Activated CD4-positive, alpha-beta T cell treated with anti-CD3 and anti-CD28 coated beads, Interleukin-2, amount 10 ng/mL, durations not matched to agents 24 days and 14 days (primary cell): ENCODE results near the gene RUBCNL. TPM values are rescaled to one million over a fixed set of nuclear protein-coding genes. Genes with fewer than 3 reads are reported as not detected.
A peak's percentile ranks its signal among the peaks of the same experiment; 100 is the strongest.

Experiments
- DNase-seq: peaks from one replicate; pipeline ENCODE4 v3.0.0; 2022
- H3K27ac Mint-ChIP-seq: one replicate; pipeline ENCODE4 v1.8.0; 2022; ENCODE audit warnings: mild to moderate bottlenecking, mixed read lengths
- H3K27me3 Mint-ChIP-seq: one replicate; pipeline ENCODE4 v1.8.0; 2022; ENCODE audit warnings: mixed read lengths
- H3K36me3 Mint-ChIP-seq: one replicate; pipeline ENCODE4 v1.8.0; 2022; ENCODE audit warnings: low read depth, mild to moderate bottlenecking, mixed read lengths
- H3K4me1 Mint-ChIP-seq: one replicate; pipeline ENCODE4 v1.8.0; 2021; ENCODE audit warnings: mixed read lengths
- H3K4me3 Mint-ChIP-seq: one replicate; pipeline ENCODE4 v1.8.0; 2022; ENCODE audit warnings: mild to moderate bottlenecking, moderate library complexity, mixed read lengths
- H3K9me3 Mint-ChIP-seq: one replicate; pipeline ENCODE4 v1.8.0; 2021; ENCODE audit warnings: mixed read lengths
- intact Hi-C: fragments of 100-400 bp; cut with micrococcal nuclease; formaldehyde crosslinking; loops from one replicate; pipeline ENCODE4 v1.15.1; 2023
- total RNA-seq: library from RNA; stranded (reverse); gene quantifications from 2 replicates; pipeline ENCODE4 v1.2.3, GENCODE V29; 2022

Gene RUBCNL
- total RNA-seq, 1 donor from 2014 or later, result 1.5 TPM

- H3K4me1 Mint-ChIP-seq, result peaks cover 4% of the 10 kb centered on the region
- no peaks in the 10 kb centered on the region for H3K36me3 Mint-ChIP-seq
- intact Hi-C loops, result no loop called here
- no peak overlapping the region for H3K27ac Mint-ChIP-seq
- no peak overlapping the region for H3K4me3 Mint-ChIP-seq
- no peaks in the 10 kb centered on the region for H3K9me3 Mint-ChIP-seq
- DNase-seq, result no peak
- H3K27me3 Mint-ChIP-seq, result no peaks in the 10 kb centered on the region
Observed at GRCh38 chr13:46361276-46361934, 25.6 kb downstream of the RUBCNL start.

- Mint-ChIP-seq H3K27me3 (no peaks in the 10 kb centered on the region), H3K4me1 (peaks cover 7% of the 10 kb centered on the region), H3K4me3 (no peak overlapping the region), H3K36me3 (peaks cover 3% of the 10 kb centered on the region), H3K9me3 (no peaks in the 10 kb centered on the region), H3K27ac (no peak overlapping the region)
- intact Hi-C loops, result no loop called here
- DNase-seq, result no peak
Observed at GRCh38 chr13:46360604-46361003, 26.4 kb downstream of the RUBCNL start.

GRCh38 chr13:46359714-46360113 lies 27.3 kb downstream of the RUBCNL start:
- intact Hi-C loops, result loop anchor here (10.0 kb wide), 1 partner anchor 235 kb away; no protein-coding TSS in a partner anchor
- Mint-ChIP-seq H3K27ac (no peak overlapping the region), H3K9me3 (peaks cover 3% of the 10 kb centered on the region), H3K27me3 (no peaks in the 10 kb centered on the region), H3K4me1 (peaks cover 11% of the 10 kb centered on the region), H3K36me3 (peaks cover 6% of the 10 kb centered on the region), H3K4me3 (no peak overlapping the region)
- DNase-seq, result no peak

- peaks cover 18% of the 10 kb centered on the region for H3K4me1 Mint-ChIP-seq
- intact Hi-C loops, result loop anchor here (2.0 to 10.0 kb wide), 2 partner anchors 31 to 239 kb away; partner anchors contain the start of gene RUBCNL
- H3K4me3 Mint-ChIP-seq, result no peak overlapping the region
- H3K9me3 Mint-ChIP-seq, result peaks cover 23% of the 10 kb centered on the region
- H3K36me3 Mint-ChIP-seq, result peaks cover 23% of the 10 kb centered on the region
- H3K27me3 Mint-ChIP-seq, result no peaks in the 10 kb centered on the region
- no peak for DNase-seq
- H3K27ac Mint-ChIP-seq, result peak overlapping the region; percentile 35
Observed at GRCh38 chr13:46355901-46356590, 31.0 kb downstream of the RUBCNL start.

- DNase-seq, result no peak
- H3K36me3 Mint-ChIP-seq, result peaks cover 26% of the 10 kb centered on the region
- peak overlapping the region; percentile 21 for H3K4me3 Mint-ChIP-seq
- H3K9me3 Mint-ChIP-seq, result peaks cover 23% of the 10 kb centered on the region
- intact Hi-C loops, result loop anchor here (2.0 to 10.0 kb wide), 2 partner anchors 32 to 240 kb away; partner anchors contain the start of gene RUBCNL
- no peaks in the 10 kb centered on the region for H3K27me3 Mint-ChIP-seq
- H3K27ac Mint-ChIP-seq, result peak overlapping the region; percentile 95
- peaks cover 14% of the 10 kb centered on the region for H3K4me1 Mint-ChIP-seq
Observed at GRCh38 chr13:46355088-46355468, 32.0 kb downstream of the RUBCNL start.

- intact Hi-C loops, result loop anchor here (1.0 to 10.0 kb wide), 3 partner anchors 13 to 240 kb away; partner anchors contain the start of gene RUBCNL
- Mint-ChIP-seq H3K36me3 (peaks cover 26% of the 10 kb centered on the region), H3K9me3 (peaks cover 23% of the 10 kb centered on the region)
Observed at GRCh38 chr13:46354156-46355087, 32.6 kb downstream of the RUBCNL start.

GRCh38 chr13:46352805-46353204 lies 34.2 kb downstream of the RUBCNL start:
- Mint-ChIP-seq H3K4me3 (no peak overlapping the region), H3K9me3 (peaks cover 31% of the 10 kb centered on the region), H3K36me3 (peaks cover 26% of the 10 kb centered on the region), H3K4me1 (peaks cover 14% of the 10 kb centered on the region), H3K27me3 (no peaks in the 10 kb centered on the region), H3K27ac (peak overlapping the region; percentile 12)
- intact Hi-C loops, result loop anchor here (10.0 kb wide), 1 partner anchor 242 kb away; no protein-coding TSS in a partner anchor
- no peak for DNase-seq

More at GRCh38 chr13:46354156-46355087, 32.6 kb downstream of the RUBCNL start:
- peak overlapping the region; percentile 21 for H3K4me3 Mint-ChIP-seq
- DNase-seq, result peak; percentile 81
- H3K27ac Mint-ChIP-seq, result peak overlapping the region; percentile 95
- no peaks in the 10 kb centered on the region for H3K27me3 Mint-ChIP-seq
- H3K4me1 Mint-ChIP-seq, result peaks cover 14% of the 10 kb centered on the region

- no peak for DNase-seq
- Mint-ChIP-seq H3K27ac (no peak overlapping the region), H3K36me3 (peaks cover 22% of the 10 kb centered on the region), H3K27me3 (no peaks in the 10 kb centered on the region), H3K4me3 (no peak overlapping the region), H3K4me1 (peaks cover 10% of the 10 kb centered on the region), H3K9me3 (peaks cover 31% of the 10 kb centered on the region)
- intact Hi-C loops, result loop anchor here (10.0 kb wide), 1 partner anchor 245 kb away; no protein-coding TSS in a partner anchor
Observed at GRCh38 chr13:46350003-46350402, 37.0 kb downstream of the RUBCNL start.

- intact Hi-C loops, result loop anchor here (10.0 kb wide), 1 partner anchor 406 kb away; no protein-coding TSS in a partner anchor
- Mint-ChIP-seq H3K4me1 (peaks cover 3% of the 10 kb centered on the region), H3K4me3 (no peak overlapping the region), H3K27me3 (no peaks in the 10 kb centered on the region), H3K27ac (no peak overlapping the region), H3K36me3 (peaks cover 15% of the 10 kb centered on the region), H3K9me3 (peaks cover 24% of the 10 kb centered on the region)
- no peak for DNase-seq
Observed at GRCh38 chr13:46348961-46349360, 38.1 kb downstream of the RUBCNL start.

GRCh38 chr13:46347277-46347676 lies 39.8 kb downstream of the RUBCNL start:
- peaks cover 8% of the 10 kb centered on the region for H3K36me3 Mint-ChIP-seq
- H3K27ac Mint-ChIP-seq, result no peak overlapping the region
- peaks cover 6% of the 10 kb centered on the region for H3K4me1 Mint-ChIP-seq
- intact Hi-C loops, result loop anchor here (10.0 kb wide), 1 partner anchor 408 kb away; no protein-coding TSS in a partner anchor
- no peak for DNase-seq
- peaks cover 16% of the 10 kb centered on the region for H3K9me3 Mint-ChIP-seq
- H3K27me3 Mint-ChIP-seq, result no peaks in the 10 kb centered on the region
- no peak overlapping the region for H3K4me3 Mint-ChIP-seq

GRCh38 chr13:46345866-46346265 lies 41.2 kb downstream of the RUBCNL start:
- Mint-ChIP-seq H3K27ac (no peak overlapping the region), H3K4me3 (no peak overlapping the region), H3K9me3 (peaks cover 8% of the 10 kb centered on the region), H3K4me1 (peaks cover 17% of the 10 kb centered on the region), H3K27me3 (no peaks in the 10 kb centered on the region), H3K36me3 (peaks cover 3% of the 10 kb centered on the region)
- intact Hi-C loops, result loop anchor here (10.0 kb wide), 1 partner anchor 409 kb away; no protein-coding TSS in a partner anchor
- DNase-seq, result no peak

GRCh38 chr13:46345398-46345797 lies 41.7 kb downstream of the RUBCNL start:
- no peak for DNase-seq
- no peak overlapping the region for H3K27ac Mint-ChIP-seq
- H3K9me3 Mint-ChIP-seq, result peaks cover 9% of the 10 kb centered on the region
- peaks cover 2% of the 10 kb centered on the region for H3K36me3 Mint-ChIP-seq
- no peaks in the 10 kb centered on the region for H3K27me3 Mint-ChIP-seq
- no peak overlapping the region for H3K4me3 Mint-ChIP-seq
- intact Hi-C loops, result loop anchor here (10.0 kb wide), 1 partner anchor 409 kb away; no protein-coding TSS in a partner anchor
- H3K4me1 Mint-ChIP-seq, result peaks cover 22% of the 10 kb centered on the region
